ENCODE measurements around the gene FHOD3.

- TF ChIP-seq CTCF (IDR thresholded peaks at IDR 0.05 in 8 of 11, conservative IDR thresholded peaks at IDR 0.05 in 3 of 11) = no peak
- TF ChIP-seq POLR2AphosphoS5 (IDR thresholded peaks at IDR 0.05) = no peak
These were observed 237.9 kb downstream of the FHOD3 start for GRCh38 chr18:36535202-36535935.

Measured in spleen (tissue), 7 donors.